ENCODE results near the gene C15orf61.
A peak's percentile ranks its signal among the peaks of the same experiment; 100 is the strongest.

The C15orf61 gene

GRCh38 chr15:67575039-67575502, 54.1 kb downstream of the C15orf61 start (continued):
- TF ChIP-seq SALL2 (tag by site-specific recombination; IDR thresholded peaks at IDR 0.05; ENCODE audit: borderline replicate concordance) (no peak), ZNF596 (tag by site-specific recombination; IDR thresholded peaks at IDR 0.05) (no peak), GFI1B (tag by site-specific recombination; IDR thresholded peaks at IDR 0.05) (peak; percentile 80; the same call in 1 of the 2 replicates), ZNF837 (tag by site-specific recombination; IDR thresholded peaks at IDR 0.05) (no peak), OSR2 (tag by site-specific recombination; IDR thresholded peaks at IDR 0.05) (peak; percentile 89), ZNF510 (tag by site-specific recombination; IDR thresholded peaks at IDR 0.05; ENCODE audit: insufficient replicate concordance) (no peak), ZNF248 (tag by site-specific recombination; IDR thresholded peaks at IDR 0.05) (no peak), ZNF174 (tag by site-specific recombination; IDR thresholded peaks at IDR 0.05) (no peak), ZNF707 (tag by site-specific recombination; IDR thresholded peaks at IDR 0.05) (no peak), PATZ1 (tag by site-specific recombination; IDR thresholded peaks at IDR 0.05) (no peak; the same call in 1 of the 2 replicates), ZNF416 (tag by site-specific recombination; IDR thresholded peaks at IDR 0.05) (no peak), PBX3 (CRISPR knock-in tag; IDR thresholded peaks at IDR 0.05) (no peak), ZNF391 (tag by site-specific recombination; IDR thresholded peaks at IDR 0.05; ENCODE audit: borderline replicate concordance, low read depth) (no peak), ZNF677 (tag by site-specific recombination; IDR thresholded peaks at IDR 0.05) (no peak), WT1 (tag by site-specific recombination; IDR thresholded peaks at IDR 0.05) (0 out of 2 replicates have a peak, but pooled peaks have one; percentile 19), ZNF549 (tag by site-specific recombination; IDR thresholded peaks at IDR 0.05) (no peak)
- TF ChIP-seq, protein P1, sequence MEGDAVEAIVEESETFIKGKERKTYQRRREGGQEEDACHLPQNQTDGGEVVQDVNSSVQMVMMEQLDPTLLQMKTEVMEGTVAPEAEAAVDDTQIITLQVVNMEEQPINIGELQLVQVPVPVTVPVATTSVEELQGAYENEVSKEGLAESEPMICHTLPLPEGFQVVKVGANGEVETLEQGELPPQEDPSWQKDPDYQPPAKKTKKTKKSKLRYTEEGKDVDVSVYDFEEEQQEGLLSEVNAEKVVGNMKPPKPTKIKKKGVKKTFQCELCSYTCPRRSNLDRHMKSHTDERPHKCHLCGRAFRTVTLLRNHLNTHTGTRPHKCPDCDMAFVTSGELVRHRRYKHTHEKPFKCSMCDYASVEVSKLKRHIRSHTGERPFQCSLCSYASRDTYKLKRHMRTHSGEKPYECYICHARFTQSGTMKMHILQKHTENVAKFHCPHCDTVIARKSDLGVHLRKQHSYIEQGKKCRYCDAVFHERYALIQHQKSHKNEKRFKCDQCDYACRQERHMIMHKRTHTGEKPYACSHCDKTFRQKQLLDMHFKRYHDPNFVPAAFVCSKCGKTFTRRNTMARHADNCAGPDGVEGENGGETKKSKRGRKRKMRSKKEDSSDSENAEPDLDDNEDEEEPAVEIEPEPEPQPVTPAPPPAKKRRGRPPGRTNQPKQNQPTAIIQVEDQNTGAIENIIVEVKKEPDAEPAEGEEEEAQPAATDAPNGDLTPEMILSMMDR (tag by site-specific recombination; IDR thresholded peaks at IDR 0.05): no peak
- TF ChIP-seq, protein P2, sequence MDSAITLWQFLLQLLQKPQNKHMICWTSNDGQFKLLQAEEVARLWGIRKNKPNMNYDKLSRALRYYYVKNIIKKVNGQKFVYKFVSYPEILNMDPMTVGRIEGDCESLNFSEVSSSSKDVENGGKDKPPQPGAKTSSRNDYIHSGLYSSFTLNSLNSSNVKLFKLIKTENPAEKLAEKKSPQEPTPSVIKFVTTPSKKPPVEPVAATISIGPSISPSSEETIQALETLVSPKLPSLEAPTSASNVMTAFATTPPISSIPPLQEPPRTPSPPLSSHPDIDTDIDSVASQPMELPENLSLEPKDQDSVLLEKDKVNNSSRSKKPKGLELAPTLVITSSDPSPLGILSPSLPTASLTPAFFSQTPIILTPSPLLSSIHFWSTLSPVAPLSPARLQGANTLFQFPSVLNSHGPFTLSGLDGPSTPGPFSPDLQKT (IDR thresholded peaks at IDR 0.05; ENCODE audit: borderline replicate concordance, low read depth, low read length): no peak

DNA sequence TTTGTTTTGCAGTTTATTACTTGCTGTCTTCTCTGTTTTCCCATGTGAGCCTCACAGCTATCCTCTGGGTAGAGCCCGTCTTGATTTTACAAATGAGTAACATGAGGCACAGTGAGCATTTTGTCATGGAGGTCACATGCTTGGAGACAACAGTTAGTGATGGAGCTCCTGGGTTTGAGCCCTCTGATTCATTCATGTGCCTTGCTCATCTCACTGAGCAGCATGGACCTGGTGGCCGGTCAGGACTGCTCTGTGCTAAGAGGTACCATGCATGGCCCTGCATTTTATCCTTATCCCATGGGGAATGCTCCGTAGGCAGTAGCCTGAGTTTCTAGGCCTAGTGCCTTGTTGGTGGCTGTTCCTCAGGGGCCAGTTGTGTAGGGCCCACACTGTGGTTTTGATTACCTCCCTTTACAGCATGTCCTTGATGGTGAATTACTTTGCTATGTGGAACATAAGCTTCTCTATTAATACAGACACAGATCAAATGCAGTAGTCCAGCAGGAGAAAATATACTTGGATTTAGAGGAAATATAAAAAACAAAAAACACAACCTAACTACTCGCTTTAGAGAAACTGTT, 57.2 kb downstream of the C15orf61 start:
- Histone ChIP-seq H3K27ac (ENCODE audit: extremely low read depth, low read depth, low read length) (no peak overlapping the region), H3K9me3 (ENCODE audit: control insufficient read depth, insufficient read depth, low read depth, low read length) (no peaks in the 10 kb centered on the region), H3K4me1 (ENCODE audit: control insufficient read depth, insufficient read depth, low read length) (peaks cover 33% of the 10 kb centered on the region), H3K4me3 (ENCODE audit: low read depth, low read length) (no peak overlapping the region), H3K36me3 (ENCODE audit: control insufficient read depth in 2 of 2, insufficient read depth in 1 of 2, low read length in 2 of 2) (no peaks in the 10 kb centered on the region)
- POLR2A ChIA-PET: no interaction called here
- CTCF ChIA-PET: no interaction called here
- TF ChIP-seq ZNF600 (tag by site-specific recombination; IDR thresholded peaks at IDR 0.05) (peak; percentile 54; the same call in 1 of the 2 replicates), ZNF692 (tag by site-specific recombination; IDR thresholded peaks at IDR 0.05) (peak; percentile 78), ZNF341 (tag by site-specific recombination; IDR thresholded peaks at IDR 0.05; ENCODE audit: low read depth) (0 out of 2 replicates have a peak, but pooled peaks have one; percentile 17), ZFP69B (tag by site-specific recombination; IDR thresholded peaks at IDR 0.05) (peak; percentile 71; the same call in 1 of the 2 replicates), ZNF274 (IDR thresholded peaks at IDR 0.05; ENCODE audit: low read length) (no peak), ZNF274 (tag by site-specific recombination; IDR thresholded peaks at IDR 0.05; ENCODE audit: borderline replicate concordance) (no peak), ZNF548 (tag by site-specific recombination; IDR thresholded peaks at IDR 0.05) (no peak), ZNF529 (tag by site-specific recombination; IDR thresholded peaks at IDR 0.05; ENCODE audit: insufficient replicate concordance) (no peak)
